Measurements from ENCODE around the gene TTC27.

- TF ChIP-seq, protein P1, sequence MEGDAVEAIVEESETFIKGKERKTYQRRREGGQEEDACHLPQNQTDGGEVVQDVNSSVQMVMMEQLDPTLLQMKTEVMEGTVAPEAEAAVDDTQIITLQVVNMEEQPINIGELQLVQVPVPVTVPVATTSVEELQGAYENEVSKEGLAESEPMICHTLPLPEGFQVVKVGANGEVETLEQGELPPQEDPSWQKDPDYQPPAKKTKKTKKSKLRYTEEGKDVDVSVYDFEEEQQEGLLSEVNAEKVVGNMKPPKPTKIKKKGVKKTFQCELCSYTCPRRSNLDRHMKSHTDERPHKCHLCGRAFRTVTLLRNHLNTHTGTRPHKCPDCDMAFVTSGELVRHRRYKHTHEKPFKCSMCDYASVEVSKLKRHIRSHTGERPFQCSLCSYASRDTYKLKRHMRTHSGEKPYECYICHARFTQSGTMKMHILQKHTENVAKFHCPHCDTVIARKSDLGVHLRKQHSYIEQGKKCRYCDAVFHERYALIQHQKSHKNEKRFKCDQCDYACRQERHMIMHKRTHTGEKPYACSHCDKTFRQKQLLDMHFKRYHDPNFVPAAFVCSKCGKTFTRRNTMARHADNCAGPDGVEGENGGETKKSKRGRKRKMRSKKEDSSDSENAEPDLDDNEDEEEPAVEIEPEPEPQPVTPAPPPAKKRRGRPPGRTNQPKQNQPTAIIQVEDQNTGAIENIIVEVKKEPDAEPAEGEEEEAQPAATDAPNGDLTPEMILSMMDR (IDR thresholded peaks at IDR 0.05): no peak
- TF ChIP-seq POLR2AphosphoS5 (IDR thresholded peaks at IDR 0.05) (no peak), POLR2A (IDR thresholded peaks at IDR 0.05) (no peak), EP300 (IDR thresholded peaks at IDR 0.05) (no peak)
Measured at GRCh38 chr2:32688541-32688940, 60.7 kb downstream of the TTC27 start.
